HepG2 (cell line): ENCODE results near the gene GPBAR1. TPM values are rescaled to one million over a fixed set of nuclear protein-coding genes. Genes with fewer than 3 reads are reported as not detected.

Source experiments
- ATAC-seq: fragments of 200-7000 bp; cut with Tn5 transposase; 3 replicates; pipeline ENCODE4 v1.9.1; 2020; ENCODE audit warnings: mild to moderate bottlenecking, moderate library complexity
- BruUV-seq: library from RNA; stranded (reverse); fragments of 400-500 nt; replicated peaks from 2 replicates; lab custom pipeline; 2021; lab: Mats Ljungman, UMichigan
- CTCF ChIA-PET: fragments of 300-600 bp; formaldehyde crosslinking; extraction: SDS; loops from one replicate; lab custom pipeline; 2021; ENCODE audit warnings: low total read pairs, inconsistent platforms, low intra/inter-chr PET ratio; lab: Yijun Ruan, JAX
- POLR2A ChIA-PET: fragments of 350-600 bp; sonication (Branson Sonifier 250); formaldehyde crosslinking; loops from one replicate; lab custom pipeline; 2020; ENCODE audit warnings: antibody characterized with exemption, inconsistent platforms; lab: Yijun Ruan, JAX
- DNase-seq: peaks from one replicate; pipeline ENCODE4 v3.0.0-alpha.2; 2015; ENCODE audit warnings: low spot score
- FAIRE-seq: peaks from 3 replicates; lab custom pipeline; 2011; peaks lifted over from hg19 to GRCh38; lab: Jason Lieb, UNC
- H2AFZ ChIP-seq: one replicate; pipeline ENCODE4 v1.6.1; 2011; ENCODE audit warnings: low read length, inconsistent platforms
- H3K27ac ChIP-seq: fragments of 300-600 bp; 3 replicates; pipeline ENCODE4 v1.8.0; 2011; ENCODE audit warnings: mixed run types, mild to moderate bottlenecking, mixed read lengths, low read length, inconsistent platforms; ENCODE audit not compliant: insufficient read depth; ENCODE audit errors: extremely low read length
- H3K27me3 ChIP-seq, 2 experiments: fragments of 200-600 bp in 1 of 2; 2 replicates in 1 of 2; 3 replicates in 1 of 2; pipeline versions ENCODE4 v1.6.0 to v1.8.0; 2011; ENCODE audit warnings: low read length in 2 of 2, mild to moderate bottlenecking in 2 of 2, moderate library complexity in 2 of 2, inconsistent platforms in 1 of 2; ENCODE audit not compliant: insufficient read depth in 2 of 2, control insufficient read depth in 1 of 2
- H3K36me3 ChIP-seq, 2 experiments: fragments of 200-600 bp in 1 of 2; replicated peaks in 1 of 2; 2 replicates in 1 of 2; 3 replicates in 1 of 2; pipeline versions ENCODE4 v1.5.1 to v1.8.0; 2011; ENCODE audit warnings: low read length in 2 of 2, inconsistent platforms in 1 of 2; ENCODE audit not compliant: insufficient read depth in 2 of 2, control insufficient read depth in 1 of 2
- H3K4me1 ChIP-seq: 2 replicates; pipeline ENCODE4 v1.5.1; 2012; ENCODE audit warnings: low read length, inconsistent platforms; ENCODE audit not compliant: insufficient read depth
- H3K4me2 ChIP-seq: 2 replicates; pipeline ENCODE4 v1.6.0; 2011; ENCODE audit warnings: low read depth, low read length, inconsistent platforms
- H3K4me3 ChIP-seq, 3 experiments: fragments of 200-600 bp in 1 of 3; sonication (generic), shearing (Covaris generic) in 1 of 3; replicated peaks in 1 of 3; 2 replicates each; pipeline ENCODE4 v1.5.1; 2011 to 2016; ENCODE audit warnings: low read length in 3 of 3, inconsistent platforms in 2 of 3, low read depth in 2 of 3, mild to moderate bottlenecking in 2 of 3, control low read depth in 1 of 3, mixed read lengths in 1 of 3; ENCODE audit not compliant: insufficient read depth in 1 of 3
- H3K79me2 ChIP-seq: one replicate; pipeline ENCODE4 v1.6.1; 2011; ENCODE audit warnings: low read length, inconsistent platforms; ENCODE audit not compliant: insufficient read depth
- H3K9ac ChIP-seq: 2 replicates; pipeline ENCODE4 v1.6.0; 2011; ENCODE audit warnings: mild to moderate bottlenecking, low read depth, low read length, inconsistent platforms; ENCODE audit not compliant: insufficient read depth
- H3K9me3 ChIP-seq: 2 replicates; pipeline ENCODE4 v1.5.1; 2012; ENCODE audit warnings: mild to moderate bottlenecking, low read length
- H4K20me1 ChIP-seq: 2 replicates; pipeline ENCODE4 v1.6.0; 2011; ENCODE audit warnings: inconsistent platforms, mild to moderate bottlenecking, low read length, moderate library complexity; ENCODE audit not compliant: insufficient read depth
- AHR ChIP-seq: IDR thresholded peaks from 2 replicates; pipeline ENCODE4 v1.6.1; 2018; ENCODE audit warnings: missing genetic modification reagents, missing compliant biosample characterization
- MED8 ChIP-seq: sonication (generic); formaldehyde crosslinking; IDR thresholded peaks from 2 replicates; pipeline ENCODE4 v1.8.1; 2023; ENCODE audit warnings: mild to moderate bottlenecking, missing genetic modification reagents; ENCODE audit not compliant: insufficient replicate concordance
- MTF1 ChIP-seq: sonication (generic); formaldehyde crosslinking; IDR thresholded peaks from 2 replicates; pipeline ENCODE4 v1.5.0; 2020; ENCODE audit warnings: missing genetic modification reagents
- ZSCAN9 ChIP-seq: IDR thresholded peaks from 2 replicates; pipeline ENCODE4 v1.6.1; 2016; ENCODE audit warnings: borderline replicate concordance
- WGBS: methylation state at CpG from one replicate; pipeline ENCODE4 v1.1.6; 2017; ENCODE audit warnings: low lambda C conversion rate; 5-methylcytosine and 5-hydroxymethylcytosine counted together
- in situ Hi-C: cut with HindIII; loops from 2 replicates; pipeline ENCODE4 v1.10.0; 2017; ENCODE audit warnings: low pct_unique_long_range_greater_than_20kb; ENCODE audit not compliant: extremely low pct_ligation_motif_present
- intact Hi-C: fragments of 100-400 bp; cut with micrococcal nuclease; formaldehyde crosslinking; loops from one replicate; pipeline ENCODE4 v1.10.0; 2022; ENCODE audit not compliant: unreplicated experiment
- polyA plus RNA-seq, 8 experiments: library from polyadenylated mRNA; depleted of rRNA in 3 of 8; stranded (reverse) in 7 of 8; unstranded in 1 of 8; fragments of >200 nt; fragmentation: Illumina TruSeq in 4 of 8; extraction: Trizol in 4 of 8; gene quantifications; 2 replicates each; pipeline versions ENCODE4 v1.2.1 to v1.2.3, GENCODE V29; 2011 to 2016; ENCODE audit warnings: low read depth in 4 of 8, missing spikeins in 1 of 8, mixed read lengths in 1 of 8; ENCODE audit not compliant: insufficient read depth in 1 of 8
- total RNA-seq, 5 experiments: library from RNA; depleted of rRNA; stranded (reverse); fragments of >200 nt; fragmentation: Illumina TruSeq; extraction: Trizol; gene quantifications; 2 replicates each; pipeline ENCODE4 v1.2.3, GENCODE V29; 2016; ENCODE audit warnings: low read depth in 1 of 5
- TF ChIP-seq, protein P1 (sequence below): sonication (generic); formaldehyde crosslinking; IDR thresholded peaks from 2 replicates; pipeline ENCODE4 v1.8.1; 2022; ENCODE audit warnings: low read depth, mild to moderate bottlenecking, missing genetic modification reagents

GPBAR1 gene
- total and polyA plus RNA-seq, 2 of the 13 experiments (the other 11 are each of a cell fraction or from before 2014, with no cell fraction given) = 0.05 to 0.09 TPM

DNA sequence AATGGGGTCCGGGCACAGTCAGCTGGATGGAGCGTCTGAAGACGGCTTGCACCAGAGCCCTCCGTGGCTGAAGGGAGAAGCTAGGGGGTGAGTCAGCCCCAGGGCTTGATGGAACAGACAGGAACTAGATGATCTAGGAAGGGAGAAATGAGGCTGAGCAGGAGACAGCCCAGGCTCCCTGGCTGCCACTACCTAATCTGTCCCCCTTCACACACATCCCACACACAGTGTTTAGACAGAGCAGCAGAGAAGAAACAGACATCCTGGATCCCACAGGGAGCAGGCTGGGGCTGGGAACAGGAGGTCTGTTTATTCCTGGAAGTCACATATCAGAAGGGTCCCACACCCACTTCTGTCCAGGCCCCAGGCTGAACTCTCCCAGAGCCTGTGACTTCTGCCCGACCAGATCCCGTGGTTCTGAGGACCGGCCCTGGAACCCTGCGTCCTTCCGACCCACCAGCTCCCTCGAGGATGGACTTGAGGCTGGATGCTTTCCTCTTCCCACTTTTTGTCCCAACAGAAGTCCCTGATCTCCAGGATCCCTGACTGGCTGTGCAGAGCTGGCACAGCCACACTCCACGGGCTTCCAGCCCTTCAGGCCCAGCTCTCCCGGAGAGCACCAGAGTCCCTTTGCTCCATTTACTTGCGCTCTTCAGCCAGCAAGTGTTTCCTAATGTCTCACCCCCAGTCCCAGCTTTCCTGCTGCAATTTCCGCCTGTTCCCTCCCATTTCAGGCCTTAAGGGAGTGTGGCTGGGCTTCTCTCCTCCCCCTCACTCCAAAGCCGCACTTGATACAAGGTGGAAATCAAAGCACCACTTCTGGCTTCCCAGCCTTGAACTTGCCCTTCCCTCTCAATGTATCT is 1.5 kb upstream of the GPBAR1 start:
- H3K27me3 ChIP-seq = no peaks in the 10 kb centered on the region
- H3K4me2 ChIP-seq = no peak overlapping the region
- H2AFZ ChIP-seq = no peak overlapping the region
- CTCF ChIA-PET = no interaction called here
- intact Hi-C loops = loop anchor here (5.0 kb wide), 1 partner anchor 72 kb away; no protein-coding TSS in a partner anchor
- no peaks in the 10 kb centered on the region for H4K20me1 ChIP-seq
- in situ Hi-C loops = no loop called here
- ATAC-seq (peak; percentile 17), FAIRE-seq (no peak), DNase-seq (no peak)
- H3K36me3 ChIP-seq = peaks cover 14 to 27% of the 10 kb centered on the region in 2 experiments
- H3K4me3 ChIP-seq = no peak overlapping the region
- no peak overlapping the region for H3K27ac ChIP-seq
- TF ChIP-seq MTF1 (CRISPR knock-in tag) = no peak
- no peak for TF ChIP-seq ZSCAN9 (CRISPR knock-in tag)
- TF ChIP-seq MED8 = no peak
- no peak for TF ChIP-seq AHR
- TF ChIP-seq, protein P1, sequence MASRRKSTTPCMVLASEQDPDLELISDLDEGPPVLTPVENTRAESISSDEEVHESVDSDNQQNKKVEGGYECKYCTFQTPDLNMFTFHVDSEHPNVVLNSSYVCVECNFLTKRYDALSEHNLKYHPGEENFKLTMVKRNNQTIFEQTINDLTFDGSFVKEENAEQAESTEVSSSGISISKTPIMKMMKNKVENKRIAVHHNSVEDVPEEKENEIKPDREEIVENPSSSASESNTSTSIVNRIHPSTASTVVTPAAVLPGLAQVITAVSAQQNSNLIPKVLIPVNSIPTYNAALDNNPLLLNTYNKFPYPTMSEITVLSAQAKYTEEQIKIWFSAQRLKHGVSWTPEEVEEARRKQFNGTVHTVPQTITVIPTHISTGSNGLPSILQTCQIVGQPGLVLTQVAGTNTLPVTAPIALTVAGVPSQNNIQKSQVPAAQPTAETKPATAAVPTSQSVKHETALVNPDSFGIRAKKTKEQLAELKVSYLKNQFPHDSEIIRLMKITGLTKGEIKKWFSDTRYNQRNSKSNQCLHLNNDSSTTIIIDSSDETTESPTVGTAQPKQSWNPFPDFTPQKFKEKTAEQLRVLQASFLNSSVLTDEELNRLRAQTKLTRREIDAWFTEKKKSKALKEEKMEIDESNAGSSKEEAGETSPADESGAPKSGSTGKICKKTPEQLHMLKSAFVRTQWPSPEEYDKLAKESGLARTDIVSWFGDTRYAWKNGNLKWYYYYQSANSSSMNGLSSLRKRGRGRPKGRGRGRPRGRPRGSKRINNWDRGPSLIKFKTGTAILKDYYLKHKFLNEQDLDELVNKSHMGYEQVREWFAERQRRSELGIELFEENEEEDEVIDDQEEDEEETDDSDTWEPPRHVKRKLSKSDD = no peak
- WGBS = 60% methylated on average over 15 of the region's 15 CpGs
- H3K79me2 ChIP-seq = no peaks in the 10 kb centered on the region
- H3K9ac ChIP-seq = no peak overlapping the region
- BruUV-seq = no TSS peak
- POLR2A ChIA-PET = interaction anchor here (1.3 to 6.6 kb wide), 2 partner anchors 11 to 16 kb away, joined by 3 to 27 read pairs; partner anchors contain the start of genes AAMP and PNKD
- peaks cover 36% of the 10 kb centered on the region for H3K4me1 ChIP-seq
- no peaks in the 10 kb centered on the region for H3K9me3 ChIP-seq
